ENCODE data around the gene CHI3L2. TPM values are rescaled to one million over a fixed set of nuclear protein-coding genes. Genes with fewer than 3 reads are reported as not detected.
A peak's percentile ranks its signal among the peaks of the same experiment; 100 is the strongest.

CHI3L2 gene
- total and polyA plus RNA-seq, 9 of the 15 experiments (the other 6 are each of a cell fraction or from before 2014, with no cell fraction given), result 0.07 to 0.27 (median 0.15) TPM; not detected in 6

DNA sequence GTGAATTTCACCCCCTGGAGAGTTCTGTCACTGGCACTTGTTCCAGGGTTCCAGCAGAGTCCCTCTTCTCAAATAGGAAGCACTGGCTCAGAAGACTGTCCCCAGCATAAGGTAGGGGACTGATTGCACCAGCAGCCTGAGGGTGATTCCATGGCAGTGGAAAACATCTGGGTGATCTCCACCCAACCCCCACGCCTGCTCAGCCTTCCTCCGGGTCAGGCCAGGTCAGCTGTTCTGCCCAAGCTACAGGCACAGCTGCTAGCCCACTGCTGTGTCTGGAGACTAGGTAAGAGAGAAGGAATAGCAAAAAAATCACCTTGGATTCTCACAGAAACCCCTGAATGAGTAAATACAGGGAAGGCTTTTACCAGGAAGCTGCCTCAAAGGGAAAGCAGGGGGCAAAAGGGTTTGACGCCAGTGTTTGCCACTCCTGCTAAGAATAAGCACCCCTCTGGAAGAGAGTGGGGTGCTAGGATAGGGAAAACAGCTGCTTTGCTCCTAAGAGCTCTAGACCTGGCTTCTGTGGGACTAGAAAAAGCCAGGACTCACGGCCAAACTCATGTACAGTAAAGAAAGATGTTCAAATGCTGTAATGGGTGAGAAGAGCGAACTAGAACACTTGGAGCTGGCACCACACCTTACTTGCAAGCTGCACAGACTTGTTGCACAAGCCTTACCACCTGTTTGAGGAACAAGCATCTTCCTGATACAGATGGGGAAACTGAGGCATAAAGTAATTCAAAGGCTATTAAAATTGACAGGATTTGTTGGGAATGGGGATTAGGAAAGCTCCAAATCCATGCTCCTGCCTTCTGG lies 26.0 kb upstream of the CHI3L2 start:
- FAIRE-seq (peak; percentile 59), ATAC-seq (peak; percentile 14; the same call in 2 of the 3 replicates), DNase-seq (ENCODE audit: extremely low read depth in 1 of 4, low spot score in 3 of 4) (peak; percentile 35 to 58 (median 48))
- Histone ChIP-seq H3K27ac (ENCODE audit: extremely low read depth, low read depth, low read length) (no peak overlapping the region), H3K4me2 (ENCODE audit: insufficient read depth, low read length) (no peak overlapping the region), H3K4me3 (no peak overlapping the region), H3K9me1 (ENCODE audit: control insufficient read depth, insufficient read depth, low read length) (no peaks in the 10 kb centered on the region), H3K79me2 (ENCODE audit: control insufficient read depth, insufficient read depth, low read length) (no peaks in the 10 kb centered on the region), H4K20me1 (replicated peaks; ENCODE audit: control insufficient read depth, insufficient read depth, low read length) (no peaks in the 10 kb centered on the region), H3K36me3 (ENCODE audit: control insufficient read depth, insufficient read depth, low read length) (no peaks in the 10 kb centered on the region), H3K27me3 (ENCODE audit: control insufficient read depth in 2 of 2, insufficient read depth in 2 of 2, low read length in 2 of 2) (peaks cover 0 to 5% of the 10 kb centered on the region in 2 experiments; a peak in 3 of 5 replicates), H3K4me1 (replicated peaks in 1 of 2; ENCODE audit: control insufficient read depth in 2 of 2, insufficient read depth in 2 of 2, low read length in 2 of 2) (peaks cover 23 to 29% of the 10 kb centered on the region in 2 experiments), H3K9me3 (replicated peaks; ENCODE audit: control insufficient read depth, insufficient read depth, low read depth, low read length) (no peaks in the 10 kb centered on the region), H3K9ac (ENCODE audit: insufficient read depth in 1 of 2, low read depth in 2 of 2, low read length in 2 of 2) (peak overlapping the region in 1 of 2 experiments; percentile 66; a peak in 1 of 4 replicates), H2AFZ (ENCODE audit: low read depth, low read length) (peak overlapping the region; percentile 2; the same call in 1 of the 2 replicates)
- 28% methylated on average over 5 of the region's 5 CpGs for WGBS (ENCODE audit: insufficient coverage, low coverage, missing lambda C conversion rate)
- no TSS peak for BruUV-seq (replicated peaks)
- intact Hi-C loops (cut with micrococcal nuclease), result no loop called here
- in situ Hi-C loops (cut with MboI), result no loop called here
- POLR2A ChIA-PET, result interaction anchor here (0.6 to 1.2 kb wide), 2 partner anchors 9 to 13 kb away, joined by 3 read pairs; no protein-coding TSS in a partner anchor
- CTCF ChIA-PET (ENCODE audit: low intra/inter-chr PET ratio), result no interaction called here
- 0 out of 2 replicates have a peak, but pooled peaks have one; percentile 22 for TF ChIP-seq ZKSCAN8 (CRISPR knock-in tag; IDR thresholded peaks at IDR 0.05)
- TF ChIP-seq, protein P1, sequence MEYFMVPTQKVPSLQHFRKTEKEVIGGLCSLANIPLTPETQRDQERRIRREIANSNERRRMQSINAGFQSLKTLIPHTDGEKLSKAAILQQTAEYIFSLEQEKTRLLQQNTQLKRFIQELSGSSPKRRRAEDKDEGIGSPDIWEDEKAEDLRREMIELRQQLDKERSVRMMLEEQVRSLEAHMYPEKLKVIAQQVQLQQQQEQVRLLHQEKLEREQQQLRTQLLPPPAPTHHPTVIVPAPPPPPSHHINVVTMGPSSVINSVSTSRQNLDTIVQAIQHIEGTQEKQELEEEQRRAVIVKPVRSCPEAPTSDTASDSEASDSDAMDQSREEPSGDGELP (CRISPR knock-in tag; IDR thresholded peaks at IDR 0.05; ENCODE audit: borderline replicate concordance), result peak; percentile 65; the same call in 1 of the 2 replicates
- TF ChIP-seq GTF2F1 (IDR thresholded peaks at IDR 0.05; ENCODE audit: low read depth, low read length), result no peak
- TF ChIP-seq BRD4 (IDR thresholded peaks at IDR 0.05), result no peak
- TF ChIP-seq ZNF444 (CRISPR knock-in tag; IDR thresholded peaks at IDR 0.05), result no peak
- 0 out of 2 replicates have a peak, but pooled peaks have one; percentile 50 for TF ChIP-seq ZNF766 (CRISPR knock-in tag; conservative IDR thresholded peaks at IDR 0.05)
- TF ChIP-seq CBFA2T2 (conservative IDR thresholded peaks at IDR 0.05), result peak; percentile 35; the same call in 1 of the 2 replicates
- TF ChIP-seq PRMT5 (CRISPR knock-in tag; IDR thresholded peaks at IDR 0.05), result no peak
- TF ChIP-seq FOXK2 (conservative IDR thresholded peaks at IDR 0.05 in 1 of 2, IDR thresholded peaks at IDR 0.05 in 1 of 2; ENCODE audit: low read depth in 2 of 2), result no peak
- no peak for TF ChIP-seq TAF15 (IDR thresholded peaks at IDR 0.05; ENCODE audit: low read depth, low read length)
- TF ChIP-seq ZC3H8 (IDR thresholded peaks at IDR 0.05), result no peak
- TF ChIP-seq ZNF212 (CRISPR knock-in tag; IDR thresholded peaks at IDR 0.05), result no peak
- no peak for TF ChIP-seq SAP30 (IDR thresholded peaks at IDR 0.05; ENCODE audit: borderline replicate concordance, insufficient read depth, low read depth, low read length, poor library complexity, severe bottlenecking)
- TF ChIP-seq KLF6 (CRISPR knock-in tag; IDR thresholded peaks at IDR 0.05; ENCODE audit: borderline replicate concordance), result no peak
- no peak for TF ChIP-seq MYNN (IDR thresholded peaks at IDR 0.05)
- TF ChIP-seq MYNN (CRISPR knock-in tag; IDR thresholded peaks at IDR 0.05), result no peak
- TF ChIP-seq BCOR (IDR thresholded peaks at IDR 0.05), result 0 out of 2 replicates have a peak, but pooled peaks have one; percentile 17
- no peak for TF ChIP-seq GTF2A2 (tag; IDR thresholded peaks at IDR 0.05)
- TF ChIP-seq, protein P2, sequence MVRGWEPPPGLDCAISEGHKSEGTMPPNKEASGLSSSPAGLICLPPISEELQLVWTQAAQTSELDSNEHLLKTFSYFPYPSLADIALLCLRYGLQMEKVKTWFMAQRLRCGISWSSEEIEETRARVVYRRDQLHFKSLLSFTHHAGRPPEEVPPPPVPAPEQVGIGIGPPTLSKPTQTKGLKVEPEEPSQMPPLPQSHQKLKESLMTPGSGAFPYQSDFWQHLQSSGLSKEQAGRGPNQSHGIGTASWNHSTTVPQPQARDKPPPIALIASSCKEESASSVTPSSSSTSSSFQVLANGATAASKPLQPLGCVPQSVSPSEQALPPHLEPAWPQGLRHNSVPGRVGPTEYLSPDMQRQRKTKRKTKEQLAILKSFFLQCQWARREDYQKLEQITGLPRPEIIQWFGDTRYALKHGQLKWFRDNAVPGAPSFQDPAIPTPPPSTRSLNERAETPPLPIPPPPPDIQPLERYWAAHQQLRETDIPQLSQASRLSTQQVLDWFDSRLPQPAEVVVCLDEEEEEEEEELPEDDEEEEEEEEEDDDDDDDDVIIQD (CRISPR knock-in tag; IDR thresholded peaks at IDR 0.05), result no peak
- no peak for TF ChIP-seq GATA2 (CRISPR knock-in tag; IDR thresholded peaks at IDR 0.05)
- no peak for TF ChIP-seq EP300 (IDR thresholded peaks at IDR 0.05; ENCODE audit: low read length)
- peak; percentile 12 to 28; a peak in 1 of 4 replicates for TF ChIP-seq NRF1 (conservative IDR thresholded peaks at IDR 0.05 in 1 of 2, IDR thresholded peaks at IDR 0.05 in 1 of 2)
